ENCODE data around the gene TAAR9. TPM values are rescaled to one million over a fixed set of nuclear protein-coding genes. Genes with fewer than 3 reads are reported as not detected.

TAAR9 gene, protein sequence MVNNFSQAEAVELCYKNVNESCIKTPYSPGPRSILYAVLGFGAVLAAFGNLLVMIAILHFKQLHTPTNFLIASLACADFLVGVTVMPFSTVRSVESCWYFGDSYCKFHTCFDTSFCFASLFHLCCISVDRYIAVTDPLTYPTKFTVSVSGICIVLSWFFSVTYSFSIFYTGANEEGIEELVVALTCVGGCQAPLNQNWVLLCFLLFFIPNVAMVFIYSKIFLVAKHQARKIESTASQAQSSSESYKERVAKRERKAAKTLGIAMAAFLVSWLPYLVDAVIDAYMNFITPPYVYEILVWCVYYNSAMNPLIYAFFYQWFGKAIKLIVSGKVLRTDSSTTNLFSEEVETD
- not detected for total RNA-seq

- Histone ChIP-seq H3K36me3 (no peaks in the 10 kb centered on the region), H3K27ac (no peak within 1 kb of the TSS), H3K9me3 (no peaks in the 10 kb centered on the region), H3K27me3 (no peaks in the 10 kb centered on the region), H3K4me3 (no peak within 1 kb of the TSS), H3K4me1 (no peaks in the 10 kb centered on the region)
- ATAC-seq (no peak), DNase-seq (no peak)
- TF ChIP-seq POLR2A (IDR thresholded peaks at IDR 0.05): no peak
- TF ChIP-seq, protein P1, sequence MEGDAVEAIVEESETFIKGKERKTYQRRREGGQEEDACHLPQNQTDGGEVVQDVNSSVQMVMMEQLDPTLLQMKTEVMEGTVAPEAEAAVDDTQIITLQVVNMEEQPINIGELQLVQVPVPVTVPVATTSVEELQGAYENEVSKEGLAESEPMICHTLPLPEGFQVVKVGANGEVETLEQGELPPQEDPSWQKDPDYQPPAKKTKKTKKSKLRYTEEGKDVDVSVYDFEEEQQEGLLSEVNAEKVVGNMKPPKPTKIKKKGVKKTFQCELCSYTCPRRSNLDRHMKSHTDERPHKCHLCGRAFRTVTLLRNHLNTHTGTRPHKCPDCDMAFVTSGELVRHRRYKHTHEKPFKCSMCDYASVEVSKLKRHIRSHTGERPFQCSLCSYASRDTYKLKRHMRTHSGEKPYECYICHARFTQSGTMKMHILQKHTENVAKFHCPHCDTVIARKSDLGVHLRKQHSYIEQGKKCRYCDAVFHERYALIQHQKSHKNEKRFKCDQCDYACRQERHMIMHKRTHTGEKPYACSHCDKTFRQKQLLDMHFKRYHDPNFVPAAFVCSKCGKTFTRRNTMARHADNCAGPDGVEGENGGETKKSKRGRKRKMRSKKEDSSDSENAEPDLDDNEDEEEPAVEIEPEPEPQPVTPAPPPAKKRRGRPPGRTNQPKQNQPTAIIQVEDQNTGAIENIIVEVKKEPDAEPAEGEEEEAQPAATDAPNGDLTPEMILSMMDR (IDR thresholded peaks at IDR 0.05 in 4 of 5, conservative IDR thresholded peaks at IDR 0.05 in 1 of 5): no peak
- intact Hi-C loops (cut with DNase I; ENCODE audit: low total_unique reads) (no loop called here), in situ Hi-C loops (cut with MboI; ENCODE audit: low sequenced_read_pairs in 4 of 4) (loop anchor here in 3 of 4 donors (25.0 kb wide), 3 partner anchors 224 to 1024 kb away; partner anchors contain the start of genes SLC18B1 (in 1 of the 3) and VNN2 (in 1 of the 3))
Measured at GRCh38 chr6:132537977-132538376, at the start of gene TAAR9. Gene TAAR9, plus strand, starts transcription at chr6:132538277. Its CDS starts 13 bp downstream, at chr6:132538290.

DNA sequence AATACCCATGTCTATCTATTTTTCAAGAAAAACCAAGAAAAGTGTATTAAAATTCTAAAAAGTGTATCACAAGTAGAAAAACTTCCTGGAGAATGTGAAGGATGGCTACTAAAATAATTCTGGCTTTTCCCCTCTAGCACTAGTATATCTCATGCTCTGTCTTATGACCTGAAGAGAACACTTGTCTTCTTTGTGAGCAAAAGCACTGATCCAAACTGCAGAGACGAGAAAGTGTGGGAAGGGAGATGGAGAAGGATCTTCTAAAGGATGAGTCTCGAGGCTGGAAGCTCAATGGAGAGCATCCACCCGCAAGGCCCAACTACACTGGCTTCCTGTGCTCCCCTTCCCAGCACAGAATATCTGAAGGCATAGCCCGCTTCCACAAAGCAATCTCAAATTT, 48.7 kb upstream of the TAAR9 start:
- in situ Hi-C loops (cut with MboI; ENCODE audit: low sequenced_read_pairs in 4 of 4) (loop anchor here in 2 of 4 donors (10.0 to 25.0 kb wide), 2 partner anchors 215 to 577 kb away; no protein-coding TSS in a partner anchor), intact Hi-C loops (cut with DNase I; ENCODE audit: low total_unique reads) (loop anchor here (10.0 kb wide), 1 partner anchor 575 kb away; no protein-coding TSS in a partner anchor)
- no peak overlapping the region for H3K4me3 ChIP-seq
- H3K4me1 ChIP-seq: peaks cover 6 to 15% of the 10 kb centered on the region in 2 donors
- no peaks in the 10 kb centered on the region for H3K27me3 ChIP-seq
- ATAC-seq (no peak), DNase-seq (no peak)
- no peaks in the 10 kb centered on the region for H3K9me3 ChIP-seq
- H3K27ac ChIP-seq: peak overlapping the region in 2 of 4 donors; percentile 18 to 34
- H3K36me3 ChIP-seq: no peaks in the 10 kb centered on the region
- TF ChIP-seq, protein P1 (IDR thresholded peaks at IDR 0.05 in 4 of 5, conservative IDR thresholded peaks at IDR 0.05 in 1 of 5): no peak
- TF ChIP-seq POLR2A (IDR thresholded peaks at IDR 0.05): no peak

GRCh38 chr6:132490024-132490423, 48.1 kb upstream of the TAAR9 start:
- H3K27ac ChIP-seq: peak overlapping the region; percentile 20 to 39 (median 32)
- no peaks in the 10 kb centered on the region for H3K27me3 ChIP-seq
- intact Hi-C loops (cut with DNase I; ENCODE audit: low total_unique reads): no loop called here
- ATAC-seq (peak; percentile 50 to 51), DNase-seq (peak; percentile 30 to 41)
- TF ChIP-seq, protein P1 (IDR thresholded peaks at IDR 0.05 in 4 of 5, conservative IDR thresholded peaks at IDR 0.05 in 1 of 5): no peak
- TF ChIP-seq POLR2A (IDR thresholded peaks at IDR 0.05): no peak
- H3K4me1 ChIP-seq: peaks cover 3 to 13% of the 10 kb centered on the region in 2 donors
- no peak overlapping the region for H3K4me3 ChIP-seq
- no peaks in the 10 kb centered on the region for H3K9me3 ChIP-seq
- no peaks in the 10 kb centered on the region for H3K36me3 ChIP-seq
- in situ Hi-C loops (cut with MboI; ENCODE audit: low sequenced_read_pairs in 4 of 4): loop anchor here in 1 of 4 donors (25.0 kb wide), 1 partner anchor 578 kb away; no protein-coding TSS in a partner anchor

- no peak for TF ChIP-seq POLR2A (IDR thresholded peaks at IDR 0.05)
- TF ChIP-seq, protein P1 (IDR thresholded peaks at IDR 0.05 in 4 of 5, conservative IDR thresholded peaks at IDR 0.05 in 1 of 5): no peak
- intact Hi-C loops (cut with DNase I; ENCODE audit: low total_unique reads) (no loop called here), in situ Hi-C loops (cut with MboI; ENCODE audit: low sequenced_read_pairs in 4 of 4) (loop anchor here in 1 of 4 donors (25.0 kb wide), 1 partner anchor 578 kb away; no protein-coding TSS in a partner anchor)
- ATAC-seq (no peak), DNase-seq (no peak)
- H3K27me3 ChIP-seq: no peaks in the 10 kb centered on the region
- H3K4me3 ChIP-seq: no peak overlapping the region
- H3K4me1 ChIP-seq: peaks cover 3 to 14% of the 10 kb centered on the region in 2 donors
- no peaks in the 10 kb centered on the region for H3K36me3 ChIP-seq
- H3K27ac ChIP-seq: peak overlapping the region; percentile 20 to 39 (median 29)
- no peaks in the 10 kb centered on the region for H3K9me3 ChIP-seq
Measured at GRCh38 chr6:132490478-132491204, 47.4 kb upstream of the TAAR9 start.

Data from gastrocnemius medialis (tissue), 4 donors.